Stimulated activated naive CD4-positive, alpha-beta T cell (primary cell): ENCODE data around the gene ANKRD7.
A peak's percentile ranks its signal among the peaks of the same experiment; 100 is the strongest.

Source experiments
- DNase-seq, 6 experiments: peaks; one replicate each; lab custom pipeline; 2025; lab: John Stamatoyannopoulos, UW

ANKRD7 gene, protein sequence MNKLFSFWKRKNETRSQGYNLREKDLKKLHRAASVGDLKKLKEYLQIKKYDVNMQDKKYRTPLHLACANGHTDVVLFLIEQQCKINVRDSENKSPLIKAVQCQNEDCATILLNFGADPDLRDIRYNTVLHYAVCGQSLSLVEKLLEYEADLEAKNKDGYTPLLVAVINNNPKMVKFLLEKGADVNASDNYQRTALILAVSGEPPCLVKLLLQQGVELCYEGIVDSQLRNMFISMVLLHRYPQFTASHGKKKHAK

DNA sequence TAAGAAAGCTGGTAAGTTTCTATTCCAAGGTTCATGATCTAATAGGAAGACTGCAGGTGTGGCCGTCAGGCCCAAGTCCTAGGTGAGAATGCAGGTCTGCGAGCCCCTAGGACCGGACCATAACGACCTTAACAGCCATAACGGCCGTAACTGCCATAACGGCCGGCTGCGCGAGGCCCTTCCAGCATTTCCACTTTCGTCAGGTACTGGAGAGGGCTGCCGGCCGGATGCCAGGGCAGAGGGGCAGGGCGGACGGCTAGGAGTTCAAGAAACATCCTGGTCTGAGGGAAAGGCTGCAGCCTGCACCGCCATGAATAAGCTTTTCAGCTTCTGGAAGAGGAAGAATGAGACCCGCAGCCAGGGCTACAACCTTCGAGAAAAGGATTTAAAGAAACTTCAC, at the start of gene ANKRD7:
Gene ANKRD7 (plus strand): TSS at position 184 of the 400 bp plus-strand sequence. CDS start 127 bp downstream, at position 311.
- no peak for DNase-seq

GRCh38 chr7:118175740-118176139, 48.8 kb upstream of the ANKRD7 start:
- DNase-seq: no peak

GRCh38 chr7:118179191-118179590, 45.3 kb upstream of the ANKRD7 start:
- DNase-seq: no peak

DNA sequence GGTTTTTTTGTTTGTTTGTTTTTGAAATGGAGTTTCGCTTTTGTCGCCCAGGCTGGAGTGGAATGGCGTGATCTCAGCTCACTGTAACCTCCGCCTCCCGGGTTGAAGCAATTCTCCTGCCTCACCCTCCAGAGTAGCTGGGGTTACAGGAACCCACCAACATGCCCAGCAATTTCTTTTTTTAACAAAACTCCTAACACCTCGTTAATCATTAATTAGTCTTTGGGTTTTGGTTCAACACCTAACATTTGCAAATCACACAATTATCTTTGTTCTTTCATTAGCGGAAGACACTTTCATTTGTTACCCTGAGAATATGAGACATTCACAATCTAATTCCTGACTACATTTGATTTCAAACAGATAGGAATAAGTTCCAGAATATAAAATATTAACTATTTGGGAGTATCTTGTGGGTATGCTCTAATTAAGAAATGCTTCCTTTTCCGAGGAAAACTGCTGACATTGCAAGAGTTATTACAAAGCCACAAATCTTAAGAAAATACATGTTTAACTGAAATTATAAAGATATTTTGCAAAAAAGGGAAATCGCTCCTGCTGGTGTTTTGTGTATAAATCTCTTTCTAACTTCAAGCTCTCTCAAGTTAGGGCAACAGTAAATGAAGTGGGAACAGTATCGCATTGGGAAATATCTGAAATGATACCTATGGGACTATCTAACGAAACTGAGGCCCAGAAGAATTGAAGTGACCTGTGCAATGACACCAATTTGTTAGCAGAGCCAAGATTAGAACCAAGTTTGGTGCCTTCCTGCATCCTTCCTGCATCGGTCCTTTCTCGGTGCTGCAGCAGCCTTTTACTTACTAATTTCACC, 41.7 kb upstream of the ANKRD7 start:
- no peak for DNase-seq

DNA sequence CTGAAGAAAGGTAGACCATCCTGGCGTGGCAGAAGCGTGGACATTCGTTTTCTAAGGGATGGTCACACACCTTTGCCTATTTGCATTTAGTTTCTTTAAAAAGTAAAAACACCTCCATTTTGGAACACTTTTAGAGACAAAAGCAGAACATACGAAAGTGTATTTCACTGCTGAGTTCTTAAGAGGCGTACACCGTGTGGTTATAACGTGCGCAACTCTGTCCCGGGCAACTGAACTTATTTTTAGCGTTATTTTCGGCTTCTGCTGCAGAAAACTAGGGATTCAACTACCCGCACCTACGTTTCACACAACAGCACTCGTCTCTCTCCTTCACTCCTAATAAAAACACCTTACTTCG, 41.1 kb upstream of the ANKRD7 start:
- no peak for DNase-seq

DNA sequence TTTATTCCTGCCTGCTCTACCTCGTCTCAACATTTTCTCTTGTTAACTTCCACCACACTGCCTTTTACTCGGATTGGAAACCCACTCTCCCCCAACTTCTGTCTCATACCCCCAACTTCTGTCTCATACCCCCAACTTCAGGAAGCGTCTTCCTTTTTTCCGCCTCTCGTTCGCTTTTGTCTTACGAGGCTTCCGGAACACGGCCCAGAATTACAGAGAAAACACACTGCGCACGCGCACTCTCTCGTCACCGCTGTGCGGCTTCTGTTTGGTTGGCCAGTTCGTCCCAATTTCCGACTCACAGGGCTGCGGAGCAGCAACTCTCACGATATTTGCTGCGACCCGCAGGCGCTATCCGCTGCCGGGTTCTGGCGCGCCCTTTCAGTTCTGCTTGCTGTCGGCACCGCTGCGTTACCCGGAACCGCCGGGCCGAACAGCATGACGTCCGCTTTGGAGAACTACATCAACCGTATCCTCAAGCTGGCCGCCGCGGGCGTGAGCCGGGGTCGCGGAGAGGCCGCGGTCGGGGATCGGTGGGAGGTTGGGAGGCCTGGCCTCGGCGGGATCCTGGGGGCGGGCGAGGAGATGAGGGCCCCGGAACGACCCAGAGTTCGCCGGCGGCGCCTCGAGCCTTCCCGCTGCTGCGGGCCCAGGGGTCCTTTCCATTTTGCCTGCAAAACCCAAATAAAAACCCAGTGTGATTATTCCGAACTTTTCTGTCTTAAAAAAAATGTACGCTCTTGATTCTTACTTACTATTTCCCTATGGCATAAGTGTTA, 40.5 kb upstream of the ANKRD7 start, which contains the start of gene LSM8:
Gene LSM8 (plus strand): TSS at position 379 of the 779 bp plus-strand sequence. CDS start 60 bp downstream, at position 439.
- peak; percentile 87 to 97 (median 96) for DNase-seq

- no peak for DNase-seq
Measured at GRCh38 chr7:118184565-118184940, 40.0 kb upstream of the ANKRD7 start.

- DNase-seq: no peak
Measured at GRCh38 chr7:118185163-118185860, 39.2 kb upstream of the ANKRD7 start.

DNA sequence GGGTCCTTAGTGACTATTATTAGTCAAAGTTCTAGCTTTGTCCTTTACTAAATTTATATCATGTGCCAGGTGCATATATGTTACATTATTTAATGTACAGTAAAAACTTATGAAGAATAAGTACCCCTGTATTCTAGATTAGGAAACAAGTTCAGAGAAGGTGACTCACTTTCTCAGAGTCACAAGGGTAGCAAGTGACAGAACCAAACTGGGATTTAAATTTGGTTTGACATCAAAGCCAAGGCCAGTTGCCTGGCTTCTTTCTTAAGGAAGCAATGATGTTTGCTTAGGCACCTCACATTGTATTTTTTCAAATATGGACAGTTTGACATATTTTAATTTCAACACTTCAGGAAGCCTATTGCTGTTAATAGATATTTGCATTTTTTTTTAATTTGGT, 38.0 kb upstream of the ANKRD7 start:
- DNase-seq: no peak

DNA sequence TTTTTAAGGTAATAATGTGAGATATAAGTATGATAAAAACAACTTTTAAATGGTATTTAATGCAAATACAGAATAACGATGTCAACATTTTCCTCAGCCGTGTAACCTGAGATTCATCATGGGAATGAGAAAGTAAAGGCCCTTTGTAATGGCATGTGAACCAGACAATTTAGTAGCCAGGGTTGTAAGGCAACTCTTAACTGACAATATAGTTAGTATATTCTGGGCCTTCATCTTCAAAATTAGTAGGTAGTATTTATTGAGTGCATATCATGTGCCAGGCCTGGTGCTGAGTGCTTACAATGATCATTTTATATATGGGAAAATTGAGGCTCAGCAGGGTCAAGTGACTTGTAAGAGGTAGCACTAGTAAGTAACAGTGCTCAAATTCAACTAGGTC, 29.9 kb upstream of the ANKRD7 start:
- no peak for DNase-seq

DNA sequence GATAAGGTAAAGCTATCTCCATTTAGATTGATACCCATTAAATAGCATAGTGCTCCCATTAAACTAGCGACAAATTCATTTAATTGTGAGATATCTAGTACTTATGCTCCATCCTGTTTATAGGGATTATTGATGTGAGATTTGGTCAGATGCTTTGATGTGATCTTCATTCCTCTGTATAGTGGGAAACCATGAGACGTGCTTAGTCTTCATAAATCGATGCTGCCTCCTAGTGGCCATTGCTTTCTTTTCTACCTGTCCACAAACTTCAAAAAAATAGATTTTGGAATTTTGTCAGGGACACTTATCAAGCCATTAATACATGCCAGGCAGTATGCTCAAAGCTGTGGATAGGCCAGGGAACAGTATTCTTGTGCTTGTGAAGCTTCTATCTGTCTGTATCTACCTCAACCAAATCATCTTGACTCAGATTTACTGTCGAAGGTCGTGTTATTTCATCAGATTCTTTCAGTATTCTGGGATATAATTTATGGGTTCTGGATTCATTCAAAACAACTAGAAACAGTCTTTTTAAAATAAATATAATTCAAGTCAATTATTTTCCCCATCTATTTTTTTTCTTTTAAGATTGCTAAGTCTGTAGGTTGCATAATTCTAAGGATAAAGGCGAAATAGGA, 28.5 kb upstream of the ANKRD7 start:
- peak in 5 of 6 experiments; percentile 7 to 47 (median 35) for DNase-seq

GRCh38 chr7:118202061-118202460, 22.4 kb upstream of the ANKRD7 start:
- DNase-seq: no peak

GRCh38 chr7:118214051-118214832, 10.3 kb upstream of the ANKRD7 start:
- peak in 5 of 6 experiments; percentile 49 to 61 (median 58) for DNase-seq

- DNase-seq: no peak
Measured at GRCh38 chr7:118214833-118215182, 9.7 kb upstream of the ANKRD7 start.

DNA sequence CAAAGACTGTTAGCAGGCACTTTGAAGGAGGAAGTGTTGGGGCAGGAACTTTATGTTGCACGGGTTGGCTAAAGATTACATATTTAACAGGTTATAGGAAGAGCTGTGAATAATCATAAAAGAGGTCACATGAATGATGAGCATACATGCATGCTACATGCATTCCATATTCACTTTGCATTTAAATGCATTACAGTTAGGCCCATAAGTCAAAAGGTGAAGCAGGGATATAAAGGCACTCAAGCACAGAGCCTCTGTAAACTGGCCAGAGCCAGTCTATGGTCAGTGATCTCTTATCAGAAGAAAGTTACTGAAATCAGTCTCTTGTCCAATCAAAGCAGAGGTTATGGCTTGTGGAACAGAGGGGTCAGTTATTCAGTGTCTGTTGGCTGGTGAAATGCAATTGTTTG, 7.3 kb upstream of the ANKRD7 start:
- no peak for DNase-seq

- no peak for DNase-seq
Measured at GRCh38 chr7:118218413-118219156, 5.9 kb upstream of the ANKRD7 start.

GRCh38 chr7:118219157-118219512, 5.4 kb upstream of the ANKRD7 start:
- no peak for DNase-seq

DNA sequence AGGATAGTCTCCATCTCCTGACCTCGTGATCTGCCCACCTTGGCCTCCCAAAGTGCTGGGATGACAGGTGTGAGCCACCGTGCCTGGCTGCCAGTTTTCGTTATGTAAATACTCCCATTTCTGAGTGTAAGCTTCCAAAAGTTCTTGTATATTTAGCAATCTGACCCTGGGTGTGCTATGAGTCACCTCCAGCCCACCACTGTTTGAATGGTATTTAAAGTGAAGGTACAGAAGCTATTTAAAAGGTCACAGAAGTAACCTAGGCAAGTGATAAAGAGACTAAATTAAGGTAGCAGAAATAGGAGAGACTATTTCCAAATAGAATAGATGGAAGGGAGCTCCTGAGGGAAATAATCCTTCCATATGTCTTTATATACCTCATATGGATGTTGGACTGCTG, 3.9 kb upstream of the ANKRD7 start:
- no peak for DNase-seq

DNA sequence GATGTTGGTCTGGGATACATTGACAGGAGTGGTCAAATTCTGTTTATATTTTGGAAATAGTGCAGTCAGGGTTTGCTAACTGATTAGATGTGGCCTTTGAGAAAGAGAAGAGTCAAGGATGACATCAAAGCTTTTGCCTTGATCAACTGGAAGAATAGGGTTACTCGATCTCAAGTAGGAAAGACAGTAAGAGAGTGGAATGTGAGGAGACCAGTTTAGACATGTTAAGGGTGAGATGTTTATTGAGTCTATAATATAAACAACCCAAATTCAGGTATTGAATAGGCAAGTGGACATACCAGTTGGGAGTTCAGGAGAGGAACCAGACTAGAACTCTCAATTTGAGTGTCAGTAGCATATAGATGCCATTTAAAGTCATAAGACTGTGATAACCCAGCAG, 1.9 kb upstream of the ANKRD7 start:
- no peak for DNase-seq

GRCh38 chr7:118232837-118233236, 8.3 kb downstream of the ANKRD7 start:
- DNase-seq: no peak
